ENCODE data around the gene FYN. TPM values are rescaled to one million over a fixed set of nuclear protein-coding genes. Genes with fewer than 3 reads are reported as not detected.

FYN gene
- total and polyA plus RNA-seq, 2 of the 4 experiments (the other 2 are of a cell fraction): 30.8 to 36.4 TPM

DNA sequence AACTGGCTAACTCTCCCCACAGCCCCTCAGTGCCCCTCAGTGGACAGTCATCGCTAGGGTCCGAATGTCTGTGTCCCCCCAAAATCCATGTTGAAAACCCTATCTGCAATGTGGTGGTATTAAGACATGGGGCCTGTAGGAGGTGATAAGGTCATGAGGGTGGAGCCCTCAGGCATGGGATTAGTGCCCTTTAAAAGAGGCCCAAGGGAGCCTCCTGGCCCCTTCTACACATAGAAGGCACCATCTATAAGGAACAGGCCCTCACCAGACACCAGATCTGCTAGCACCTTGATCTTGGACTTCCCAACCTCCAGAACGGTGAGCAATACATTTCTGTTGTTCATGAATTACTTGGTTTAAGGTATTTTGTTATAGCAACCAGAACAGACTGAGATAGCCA lies 260.9 kb downstream of the FYN start:
- H4K8ac ChIP-seq (ENCODE audit: low read depth in 2 of 2, low read length in 2 of 2): no peak overlapping the region
- DNase-seq (no peak), ATAC-seq (ENCODE audit: low read depth) (no peak)
- H3K9me1 ChIP-seq (ENCODE audit: insufficient read depth, low read length): no peaks in the 10 kb centered on the region
- no peak for TF ChIP-seq CEBPB (IDR thresholded peaks at IDR 0.05; ENCODE audit: low read depth, low read length)
- TF ChIP-seq POLR2A (IDR thresholded peaks at IDR 0.05; ENCODE audit: low read depth, low read length): no peak
- no peak for TF ChIP-seq CHD1 (IDR thresholded peaks at IDR 0.05; ENCODE audit: low read depth, low read length)
- no peak for TF ChIP-seq RAD21 (IDR thresholded peaks at IDR 0.05; ENCODE audit: low read length)
- H3K27me3 ChIP-seq (ENCODE audit: control insufficient read depth, insufficient read depth, low read length): no peaks in the 10 kb centered on the region; the same call in 1 of the 2 replicates
- H3K79me1 ChIP-seq (ENCODE audit: low read depth in 1 of 2, low read length in 2 of 2): no peaks in the 10 kb centered on the region
- H3K9ac ChIP-seq (ENCODE audit: low read depth, low read length): no peak overlapping the region
- no peaks in the 10 kb centered on the region for H4K20me1 ChIP-seq (ENCODE audit: insufficient read depth, low read length)
- H3K56ac ChIP-seq (ENCODE audit: extremely low read depth, insufficient read depth, low read length): no peak overlapping the region
- no peak overlapping the region for H3K4ac ChIP-seq (ENCODE audit: low read depth, low read length)
- no peaks in the 10 kb centered on the region; the same call in 1 of the 2 replicates for H3K9me3 ChIP-seq (ENCODE audit: control insufficient read depth, insufficient read depth, low read length)
- H3K4me1 ChIP-seq (ENCODE audit: control insufficient read depth, insufficient read depth, low read length): no peaks in the 10 kb centered on the region
- H2BK15ac ChIP-seq (ENCODE audit: low read depth, low read length): no peak overlapping the region
- no peak overlapping the region for H4K5ac ChIP-seq (ENCODE audit: low read depth, low read length)
- no peak overlapping the region for H3K14ac ChIP-seq (replicated peaks; ENCODE audit: low read depth, low read length)
- no peaks in the 10 kb centered on the region; the same call in 1 of the 2 replicates for H3K36me3 ChIP-seq (ENCODE audit: control insufficient read depth, insufficient read depth, low read length)
- no peak overlapping the region for H3K4me2 ChIP-seq (ENCODE audit: low read depth, low read length)
- no peak overlapping the region for H3K23ac ChIP-seq (ENCODE audit: low read depth, low read length)
- intact Hi-C loops (cut with micrococcal nuclease): no loop called here
- H3K27ac ChIP-seq (ENCODE audit: insufficient read depth, low read length): no peak overlapping the region
- POLR2A ChIA-PET (ENCODE audit: unreplicated experiment): no interaction called here
- no peak overlapping the region for H2BK120ac ChIP-seq (ENCODE audit: low read depth, low read length)
- no peak overlapping the region for H3K18ac ChIP-seq (ENCODE audit: low read depth, low read length)
- H2AFZ ChIP-seq (replicated peaks; ENCODE audit: low read length, poor library complexity): no peak overlapping the region
- dilution Hi-C loops (cut with HindIII; ENCODE audit: low sequenced_read_pairs, unreplicated experiment): no loop called here
- CTCF ChIA-PET: no interaction called here
- H4K91ac ChIP-seq (ENCODE audit: insufficient read depth, low read depth, low read length): no peak overlapping the region
- H2BK5ac ChIP-seq (ENCODE audit: low read depth, low read length, poor library complexity, severe bottlenecking): no peak overlapping the region
- H2BK20ac ChIP-seq (ENCODE audit: low read depth, low read length): no peak overlapping the region
- H2AK9ac ChIP-seq (replicated peaks; ENCODE audit: low read depth, low read length, poor library complexity): no peak overlapping the region
- no peak overlapping the region for H3K4me3 ChIP-seq (ENCODE audit: insufficient read depth, low read depth, low read length)
- in situ Hi-C loops (cut with MboI; ENCODE audit: low sequenced_read_pairs): no loop called here
- no peak overlapping the region for H2AK5ac ChIP-seq (ENCODE audit: low read depth, low read length)
- BruUV-seq (replicated peaks): no TSS peak
- no CpG with 5 or more reads among the region's 3 CpGs for WGBS, 2 experiments (ENCODE audit: extremely low coverage in 2 of 2, insufficient read length in 1 of 2)

Data from IMR-90 (cell line).